Thymus (tissue), 2 donors: ENCODE results near the gene SUDS3. TPM values are rescaled to one million over a fixed set of nuclear protein-coding genes. Genes with fewer than 3 reads are reported as not detected.

Source experiments
- polyA plus RNA-seq: library from polyadenylated mRNA; stranded (reverse); fragments of 200-250 nt; gene quantifications from one replicate; pipeline ENCODE4 v1.2.3, GENCODE V29; 2013
- total RNA-seq: library from RNA; stranded (reverse); fragments of 120-200 nt; gene quantifications from one replicate; pipeline ENCODE4 v1.2.4, GENCODE V29; 2013
- donor health status: healthy.

The SUDS3 gene
- total and polyA plus RNA-seq, 2 donors = 19.3 to 21.8 TPM

Other genes starting within 250 kb of the SUDS3 start
- 117 TPM for gene PEBP1, start 240.4 kb upstream of the SUDS3 start, total RNA-seq
- 210 TPM for gene PEBP1, start 240.4 kb upstream of the SUDS3 start, polyA plus RNA-seq
- gene TAOK3, start 3.6 kb upstream of the SUDS3 start, total RNA-seq = 35.4 TPM
- 16.8 TPM for gene TAOK3, start 3.6 kb upstream of the SUDS3 start, polyA plus RNA-seq